AG04449 (cell line): ENCODE results near the gene PP2D1.

Source experiments
- CTCF ChIA-PET: fragments of 350-600 bp; formaldehyde crosslinking; extraction: SDS; loops from one replicate; lab custom pipeline; 2021; ENCODE audit warnings: antibody characterized with exemption; lab: Yijun Ruan, JAX
- POLR2A ChIA-PET: fragments of 400-600, 350-600 bp; formaldehyde crosslinking; extraction: SDS; loops from one replicate; lab custom pipeline; 2020; ENCODE audit warnings: antibody characterized with exemption, inconsistent platforms; lab: Yijun Ruan, JAX
- DNase-seq: peaks from one replicate; pipeline ENCODE4 v3.0.0-alpha.2; 2010; ENCODE audit warnings: low read depth, low spot score
- H3K4me3 ChIP-seq: 2 replicates; pipeline ENCODE4 v1.5.1; 2011; ENCODE audit warnings: low read depth, mild to moderate bottlenecking, control low read depth, low read length
- CTCF ChIP-seq: IDR thresholded peaks from one replicate; pipeline ENCODE4 v1.5.1; 2011; ENCODE audit warnings: mild to moderate bottlenecking, moderate library complexity, low read length, control low read depth, inconsistent platforms; ENCODE audit not compliant: insufficient read depth; ENCODE audit errors: missing control alignments

The PP2D1 gene

GRCh38 chr3:19946832-19947548, 65.1 kb downstream of the PP2D1 start, which contains the start of gene RAB5A:
Gene RAB5A, plus strand, starts transcription at chr3:19947097. Its CDS starts 3,802 bp downstream, at chr3:19950899.
- CTCF ChIA-PET: no interaction called here
- POLR2A ChIA-PET: interaction anchor here (1.4 kb wide), 1 partner anchor 58 kb away, joined by 4 read pairs; no protein-coding TSS in a partner anchor
- no peak for TF ChIP-seq CTCF
- peak; percentile 86 for DNase-seq
- H3K4me3 ChIP-seq: peak within 1 kb of the TSS; percentile 94

GRCh38 chr3:19945969-19946831, 65.9 kb downstream of the PP2D1 start:
- ChIA-PET CTCF (no interaction called here), POLR2A (no interaction called here)
- peak overlapping the region; percentile 94 for H3K4me3 ChIP-seq
- DNase-seq: no peak
- TF ChIP-seq CTCF: no peak

GRCh38 chr3:19945534-19945933, 66.5 kb downstream of the PP2D1 start:
- H3K4me3 ChIP-seq: no peak overlapping the region
- DNase-seq: no peak
- CTCF ChIA-PET: no interaction called here
- POLR2A ChIA-PET: no interaction called here
- TF ChIP-seq CTCF: no peak

GRCh38 chr3:19940643-19941042, 71.4 kb downstream of the PP2D1 start:
- no peak for DNase-seq
- CTCF ChIA-PET: no interaction called here
- TF ChIP-seq CTCF: no peak

GRCh38 chr3:19938295-19938627, 73.8 kb downstream of the PP2D1 start:
- CTCF ChIA-PET: interaction anchor here (1.6 kb wide), 1 partner anchor 52 kb away, joined by 4 read pairs; no protein-coding TSS in a partner anchor
- H3K4me3 ChIP-seq: no peak overlapping the region
- DNase-seq: no peak
- TF ChIP-seq CTCF: no peak
- POLR2A ChIA-PET: no interaction called here

More at GRCh38 chr3:19940643-19941042, 71.4 kb downstream of the PP2D1 start:
- no peak overlapping the region for H3K4me3 ChIP-seq
- POLR2A ChIA-PET: no interaction called here
